ENCODE data around the gene LMBRD2.

LMBRD2 gene

DNA sequence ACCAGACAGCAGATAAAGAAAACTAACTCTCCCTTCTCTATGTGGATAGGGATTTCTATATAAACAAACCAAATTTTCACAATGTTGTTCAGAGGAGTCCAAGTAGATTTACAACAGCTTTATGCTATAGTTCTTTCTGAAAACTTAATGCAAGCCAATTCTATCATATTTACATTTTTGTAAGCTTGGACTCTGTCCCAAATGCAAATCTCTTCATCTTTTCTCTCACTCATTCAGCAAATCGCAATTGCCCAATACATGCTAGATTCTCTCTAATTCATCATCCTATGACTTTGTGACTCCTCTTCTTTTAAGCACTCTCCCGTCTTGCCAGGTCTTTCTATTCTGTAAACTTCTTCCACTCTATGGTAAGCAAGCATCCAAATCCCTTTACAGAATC lies 45.9 kb downstream of the LMBRD2 start:
- no peak for DNase-seq (ENCODE audit: low spot score)

DNA sequence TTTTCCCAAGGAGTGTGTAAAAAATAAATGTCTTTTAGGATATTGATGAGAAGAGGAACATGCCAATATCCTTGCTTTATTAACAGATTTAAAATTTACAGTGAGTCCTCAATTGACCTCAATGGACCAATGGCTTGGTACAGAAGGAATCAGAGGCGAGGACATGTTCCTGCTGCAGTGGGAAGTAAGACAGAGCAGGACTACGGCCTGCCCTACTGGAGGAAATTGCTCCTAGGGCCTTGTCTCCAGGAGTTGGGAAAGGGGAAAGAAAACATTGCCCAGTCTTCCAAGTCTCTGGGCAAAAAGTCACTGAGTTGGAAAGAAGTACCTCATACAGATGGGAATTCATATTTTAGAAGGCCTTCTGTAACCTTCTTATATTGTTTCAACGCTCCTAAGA lies 51.9 kb downstream of the LMBRD2 start:
- no peak for DNase-seq (ENCODE audit: low spot score)

DNA sequence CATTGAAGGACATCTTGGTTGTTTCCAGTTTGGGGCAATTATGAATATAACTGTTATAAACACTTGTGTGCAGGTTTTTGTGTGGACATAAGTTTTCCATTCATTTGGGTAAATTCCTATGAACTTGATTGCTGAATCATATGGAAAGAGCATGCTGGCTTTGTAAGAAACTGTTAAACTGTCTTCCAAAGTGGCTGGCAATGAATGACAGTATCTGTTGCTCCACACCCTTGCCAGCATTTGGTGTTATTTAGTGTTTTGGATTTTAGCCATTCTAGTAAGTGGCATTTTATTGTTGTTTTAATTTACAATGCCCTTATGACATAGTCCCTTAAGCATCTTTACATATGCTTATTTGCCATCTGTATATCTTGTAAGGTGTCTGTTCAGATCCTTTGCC lies 55.2 kb downstream of the LMBRD2 start:
- DNase-seq (ENCODE audit: low spot score), result no peak

- DNase-seq (ENCODE audit: low spot score), result no peak
Measured at GRCh38 chr5:36089989-36090388, 61.7 kb downstream of the LMBRD2 start.

DNA sequence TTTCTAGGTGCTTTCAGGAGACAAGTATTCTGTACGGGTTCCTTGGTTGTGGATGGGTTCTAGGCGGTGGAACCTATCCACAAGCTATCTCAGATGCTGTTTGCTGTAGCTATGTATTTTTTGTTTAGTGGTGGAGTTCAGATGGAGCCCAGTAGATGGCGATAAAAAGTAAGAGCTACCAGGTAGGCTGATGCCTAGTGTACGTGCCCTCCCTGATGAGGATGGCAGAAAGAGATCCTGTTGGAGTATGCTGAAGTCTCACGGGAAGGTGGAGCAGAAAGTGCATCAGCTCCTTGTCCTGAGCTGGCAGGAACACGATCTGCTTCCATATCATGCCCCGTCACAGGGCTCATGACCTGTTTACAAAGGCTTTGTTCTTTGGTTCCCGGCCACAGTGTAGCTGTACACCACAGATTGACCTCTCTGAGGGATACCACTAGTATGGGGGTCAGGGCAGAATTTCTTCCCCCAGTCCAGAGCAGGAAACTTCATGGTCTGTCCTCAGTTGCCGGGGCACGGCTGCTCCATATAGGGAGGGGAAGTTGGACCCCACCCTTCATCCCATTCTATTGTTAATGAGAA lies 72.4 kb downstream of the LMBRD2 start:
- peak; percentile 54 for DNase-seq (ENCODE audit: low spot score)

DNA sequence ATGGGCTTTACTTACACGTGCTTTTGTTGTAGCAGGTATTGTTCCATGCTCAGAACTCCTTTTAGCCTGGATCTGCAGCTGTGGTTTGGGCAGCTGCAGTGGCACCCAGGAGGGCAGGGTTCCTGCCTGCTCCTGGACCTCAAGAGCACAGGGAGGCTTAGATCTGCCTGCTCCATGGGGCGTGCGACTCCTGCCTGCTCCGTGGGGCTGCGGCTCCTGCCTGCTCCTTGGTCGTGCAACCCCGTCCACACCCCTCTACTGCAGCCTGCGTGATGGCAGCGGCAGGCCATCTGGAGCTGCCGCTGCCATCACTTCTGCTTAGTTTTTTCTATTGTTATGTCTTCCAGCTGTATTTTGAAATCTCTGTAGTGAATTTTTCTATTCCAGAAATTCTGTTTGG lies 73.3 kb downstream of the LMBRD2 start:
- no peak for DNase-seq (ENCODE audit: low spot score)

GRCh38 chr5:36073595-36074216 lies 78.0 kb downstream of the LMBRD2 start:
- no peak for DNase-seq (ENCODE audit: low spot score)

DNA sequence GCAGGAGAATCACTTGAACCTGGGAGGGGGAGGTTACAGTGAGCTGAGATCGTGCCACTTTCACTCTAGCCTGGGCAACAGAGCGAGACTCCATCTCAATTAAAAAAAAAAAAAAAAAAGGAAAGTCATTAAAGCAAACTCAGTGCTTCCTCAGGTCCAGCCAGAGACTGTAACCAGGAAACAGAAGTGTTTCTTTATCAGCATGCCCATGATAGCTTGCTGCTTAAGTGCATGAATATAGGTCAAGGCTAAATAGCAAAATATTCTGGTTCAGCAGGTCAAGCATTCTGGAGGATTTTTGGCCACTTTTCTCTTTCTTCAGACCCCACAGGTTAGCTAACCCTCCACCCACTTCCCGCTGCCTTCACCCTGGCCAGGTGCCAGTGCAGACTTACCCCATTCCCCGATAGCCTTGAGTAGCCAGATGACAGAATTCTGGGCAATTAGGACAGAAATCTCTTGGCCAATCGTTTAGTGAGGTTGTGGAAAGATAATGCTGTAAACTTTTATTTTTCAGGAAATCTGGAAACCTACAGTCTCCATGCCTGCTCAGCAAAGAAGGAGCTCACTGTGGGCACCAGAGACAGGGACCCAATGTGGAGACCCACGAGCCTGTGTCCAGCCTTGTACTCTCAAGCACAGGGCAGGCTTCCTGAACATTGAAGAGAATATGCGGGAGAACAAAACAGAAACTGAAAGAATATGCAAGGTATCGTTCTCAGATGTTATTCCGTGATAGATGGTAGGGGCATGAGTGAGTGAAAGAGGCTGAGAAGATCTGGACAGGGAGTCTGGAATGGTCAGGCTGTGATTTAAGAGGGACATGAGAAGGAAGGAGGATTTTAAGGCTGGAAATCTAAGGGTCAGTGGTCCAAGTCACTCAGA lies 80.8 kb downstream of the LMBRD2 start:
- no peak for DNase-seq (ENCODE audit: low spot score)

GRCh38 chr5:36068751-36069281 lies 82.9 kb downstream of the LMBRD2 start:
- DNase-seq (ENCODE audit: low spot score), result no peak

DNA sequence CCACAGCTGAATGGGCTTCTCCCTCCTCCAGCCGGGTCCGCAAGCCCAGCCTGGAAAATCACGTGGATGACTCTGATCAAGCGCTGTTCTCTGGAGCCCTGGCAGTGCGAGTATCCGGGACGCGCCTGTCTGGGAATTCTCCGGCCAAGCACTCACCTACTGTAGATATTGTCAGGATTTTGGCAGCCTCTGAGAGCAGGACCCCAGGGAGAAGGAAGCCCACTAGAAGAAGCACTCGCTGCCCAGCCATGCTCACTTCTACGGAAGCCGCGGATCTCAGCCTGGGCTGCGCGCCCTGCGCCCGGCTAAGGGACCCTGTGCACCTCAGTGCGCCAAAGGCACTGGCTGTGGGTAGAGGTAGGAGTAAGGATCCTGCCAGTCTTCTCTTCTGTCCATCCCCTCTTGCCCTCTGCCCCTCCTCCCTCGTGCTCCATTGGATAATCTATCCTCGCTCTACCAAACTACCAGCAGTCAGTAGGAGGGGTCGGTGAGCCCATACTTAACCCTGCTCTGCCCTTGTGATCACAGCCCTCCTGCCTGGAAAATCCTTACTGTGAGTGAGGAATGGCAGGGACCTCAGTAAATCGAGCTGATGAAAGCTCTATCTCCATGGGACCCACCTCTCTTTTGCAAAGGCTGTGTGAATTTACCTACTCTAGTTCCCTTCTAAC lies 85.0 kb downstream of the LMBRD2 start, which contains the start of gene UGT3A2:
UGT3A2 (minus strand) TSS at position 343 of the 671 bp plus-strand sequence; CDS start at position 250, 93 bp downstream.
- DNase-seq (ENCODE audit: low spot score), result no peak

DNA sequence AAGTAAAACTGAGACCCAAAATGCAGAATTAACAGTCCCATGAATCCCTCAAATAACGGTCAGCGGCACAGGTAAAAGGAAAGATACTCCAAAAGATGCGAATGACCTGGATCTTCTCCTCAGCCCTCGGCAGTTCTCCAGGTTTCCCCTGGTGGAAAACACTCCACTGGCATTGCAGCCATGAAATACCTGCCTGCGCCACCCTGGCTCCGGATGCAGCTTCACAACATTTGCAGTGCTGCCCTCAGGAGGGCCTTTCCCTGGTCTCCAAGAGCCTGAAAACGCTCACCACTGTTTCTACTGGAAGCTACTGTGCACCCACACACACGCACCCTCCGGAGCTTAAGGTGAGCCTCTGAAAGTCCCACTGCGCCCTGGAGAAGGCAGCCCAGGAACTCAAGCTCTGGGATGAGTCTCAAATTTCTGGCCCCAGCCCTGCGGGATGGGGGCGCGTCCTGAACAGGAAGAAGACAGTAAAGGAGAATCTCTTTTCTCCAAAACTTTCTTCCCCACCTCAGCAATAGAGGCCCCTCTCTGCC lies 85.6 kb downstream of the LMBRD2 start:
- DNase-seq (ENCODE audit: low spot score), result no peak

DNA sequence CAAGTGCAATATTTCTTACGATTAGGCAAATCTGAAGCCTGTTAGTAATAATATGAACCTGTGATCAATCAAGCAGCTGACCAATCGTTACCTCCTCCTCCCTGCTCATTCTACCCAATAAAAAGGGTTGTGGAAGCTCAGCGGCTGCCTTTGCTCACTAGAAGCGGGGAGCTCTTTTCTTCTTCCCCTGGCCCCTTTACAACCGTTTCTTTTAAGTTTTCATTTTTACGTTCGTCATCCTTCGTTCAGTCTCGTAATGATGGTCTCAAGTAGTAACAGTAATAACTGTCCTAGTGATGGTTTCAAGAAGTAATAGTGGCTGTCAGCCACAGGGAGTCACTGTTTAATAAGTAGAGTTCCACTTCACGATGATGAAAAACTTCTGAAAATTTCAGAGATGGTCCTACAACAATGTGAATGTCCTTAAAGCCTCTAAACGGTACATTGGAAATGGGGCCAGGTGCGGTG lies 91.2 kb downstream of the LMBRD2 start:
- no peak for DNase-seq (ENCODE audit: low spot score)

- no peak for DNase-seq (ENCODE audit: low spot score)
Measured at GRCh38 chr5:36059571-36060419, 91.9 kb downstream of the LMBRD2 start.

- DNase-seq (ENCODE audit: low spot score), result no peak
Measured at GRCh38 chr5:36058776-36059175, 92.9 kb downstream of the LMBRD2 start.

DNA sequence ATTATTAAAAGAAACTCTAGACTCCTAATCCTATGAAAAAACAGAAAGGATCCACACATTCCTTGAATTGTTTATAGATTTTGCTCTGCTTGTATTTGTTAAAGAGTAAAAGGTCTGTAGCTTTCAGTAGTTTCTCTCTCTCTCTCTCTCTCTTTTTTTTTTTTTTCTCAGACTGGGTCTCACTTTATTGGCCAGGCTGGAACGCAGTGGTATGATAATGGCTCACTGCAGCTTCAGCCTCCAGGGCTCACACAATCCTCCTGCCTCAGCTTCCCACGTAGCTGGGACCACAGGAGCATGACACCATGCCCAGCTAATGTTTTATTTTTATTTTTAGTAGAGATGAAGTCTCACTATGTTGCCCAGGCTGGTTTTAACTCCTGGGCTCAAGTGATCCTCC lies 94.3 kb downstream of the LMBRD2 start:
- no peak for DNase-seq (ENCODE audit: low spot score)

DNA sequence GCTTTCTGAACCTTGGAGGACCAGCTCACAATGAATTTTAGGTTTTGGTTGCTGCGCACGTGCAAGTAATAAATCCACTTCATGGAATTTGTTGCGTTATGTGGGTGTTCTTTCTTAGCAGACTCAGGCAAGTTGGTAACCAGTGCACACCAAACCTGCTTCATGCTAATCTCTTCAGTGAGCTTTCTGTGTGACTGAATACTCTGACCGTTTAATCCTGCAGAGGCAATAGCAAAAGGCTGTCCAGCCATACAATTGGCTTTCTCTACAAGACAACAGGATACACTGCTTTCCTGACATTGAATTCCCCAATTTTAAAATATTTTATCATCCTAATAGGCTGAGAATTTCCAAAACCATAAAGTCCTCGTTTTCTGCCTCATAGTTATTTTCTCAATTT lies 95.3 kb downstream of the LMBRD2 start:
- DNase-seq (ENCODE audit: low spot score), result no peak

DNA sequence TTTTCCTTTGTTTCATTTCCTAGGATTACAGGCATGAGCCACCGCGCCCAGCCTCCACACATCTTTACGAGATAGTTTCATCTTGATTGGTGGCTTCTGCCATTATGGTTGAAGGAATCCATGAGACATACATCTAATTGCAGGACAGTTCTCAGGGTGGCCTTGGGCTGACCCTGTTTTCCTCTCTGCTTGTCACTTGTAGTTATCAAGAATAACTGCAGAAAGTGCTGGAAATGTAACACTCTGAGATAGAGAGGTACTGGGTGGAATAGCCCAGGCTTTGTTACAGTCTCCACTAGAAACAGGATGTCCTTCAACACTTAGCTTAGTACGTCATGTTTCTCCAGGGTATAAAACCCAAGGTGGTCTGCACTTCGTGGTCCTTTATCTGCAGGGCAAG lies 95.7 kb downstream of the LMBRD2 start:
- no peak for DNase-seq (ENCODE audit: low spot score)

DNA sequence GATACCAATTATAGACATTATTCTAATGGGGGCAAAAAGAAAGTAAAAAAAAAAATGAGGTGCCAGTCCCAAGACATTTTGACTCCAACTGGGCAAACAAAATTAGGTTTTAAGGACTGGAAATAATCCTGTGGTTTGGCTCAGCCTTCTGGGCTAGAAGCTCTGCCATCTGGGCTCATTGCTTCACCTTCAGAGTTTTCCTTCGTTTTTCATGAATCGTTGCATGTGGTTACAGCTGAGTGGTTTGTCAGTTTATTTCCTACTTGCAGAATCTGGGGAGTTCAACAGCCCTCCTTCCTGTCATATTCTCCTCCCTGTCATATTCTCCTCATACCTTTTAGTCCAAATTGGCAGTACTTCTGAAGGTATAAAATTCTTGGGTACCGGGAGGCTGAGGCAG lies 97.0 kb downstream of the LMBRD2 start:
- DNase-seq (ENCODE audit: low spot score), result no peak

- DNase-seq (ENCODE audit: low spot score), result no peak
Measured at GRCh38 chr5:36052538-36052937, 99.1 kb downstream of the LMBRD2 start.

- DNase-seq (ENCODE audit: low spot score), result no peak
Measured at GRCh38 chr5:36049949-36050348, 101.7 kb downstream of the LMBRD2 start.

All from globus pallidus (tissue), 1 donor.